LNCaP clone FGC (cell line): ENCODE data around the gene TNFRSF19.

Experiments
- DNase-seq: peaks from one replicate; pipeline ENCODE4 v3.0.0-alpha.2; 2011; ENCODE audit warnings: low read depth
- H3K4me3 ChIP-seq: 2 replicates; pipeline ENCODE4 v1.5.1; 2011; ENCODE audit warnings: mild to moderate bottlenecking, low read depth, low read length, control low read depth
- CTCF ChIP-seq: IDR thresholded peaks from 2 replicates; pipeline ENCODE4 v1.5.1; 2012; ENCODE audit warnings: mild to moderate bottlenecking; ENCODE audit not compliant: control insufficient read depth, insufficient read depth; ENCODE audit errors: extremely low read depth

The TNFRSF19 gene

GRCh38 chr13:23600534-23600933 is 30.3 kb downstream of the TNFRSF19 start:
- H3K4me3 ChIP-seq, result no peak overlapping the region
- no peak for DNase-seq
- no peak for TF ChIP-seq CTCF

- no peak overlapping the region for H3K4me3 ChIP-seq
- TF ChIP-seq CTCF, result no peak
- no peak for DNase-seq
Observed at GRCh38 chr13:23605831-23606230, 35.6 kb downstream of the TNFRSF19 start.

- no peak overlapping the region for H3K4me3 ChIP-seq
- TF ChIP-seq CTCF, result no peak
- no peak for DNase-seq
Observed at GRCh38 chr13:23608138-23608537, 37.9 kb downstream of the TNFRSF19 start.

GRCh38 chr13:23608701-23609413 is 38.6 kb downstream of the TNFRSF19 start:
- H3K4me3 ChIP-seq, result no peak overlapping the region
- peak; percentile 64 for DNase-seq
- TF ChIP-seq CTCF, result no peak

- TF ChIP-seq CTCF, result no peak
- peak; percentile 63 for DNase-seq
Observed at GRCh38 chr13:23609414-23609760, 39.2 kb downstream of the TNFRSF19 start.

GRCh38 chr13:23609874-23610576 is 39.8 kb downstream of the TNFRSF19 start:
- no peak for DNase-seq
- no peak overlapping the region for H3K4me3 ChIP-seq
- TF ChIP-seq CTCF, result no peak

More at GRCh38 chr13:23609414-23609760, 39.2 kb downstream of the TNFRSF19 start:
- no peak overlapping the region for H3K4me3 ChIP-seq
